ENCODE data around the gene MTREX. TPM values are rescaled to one million over a fixed set of nuclear protein-coding genes. Genes with fewer than 3 reads are reported as not detected.

Gene MTREX
- 44.1 to 63.3 TPM (median 45.3 TPM) in 3 replicates for total RNA-seq
- long read RNA-seq, full-length matches to known transcripts = 69 of 88 reads
- long read RNA-seq, partial matches to known transcripts = 7 of 88 reads
- long read RNA-seq, other reads (novel, unspliced or antisense) = 12 of 88 reads

DNA sequence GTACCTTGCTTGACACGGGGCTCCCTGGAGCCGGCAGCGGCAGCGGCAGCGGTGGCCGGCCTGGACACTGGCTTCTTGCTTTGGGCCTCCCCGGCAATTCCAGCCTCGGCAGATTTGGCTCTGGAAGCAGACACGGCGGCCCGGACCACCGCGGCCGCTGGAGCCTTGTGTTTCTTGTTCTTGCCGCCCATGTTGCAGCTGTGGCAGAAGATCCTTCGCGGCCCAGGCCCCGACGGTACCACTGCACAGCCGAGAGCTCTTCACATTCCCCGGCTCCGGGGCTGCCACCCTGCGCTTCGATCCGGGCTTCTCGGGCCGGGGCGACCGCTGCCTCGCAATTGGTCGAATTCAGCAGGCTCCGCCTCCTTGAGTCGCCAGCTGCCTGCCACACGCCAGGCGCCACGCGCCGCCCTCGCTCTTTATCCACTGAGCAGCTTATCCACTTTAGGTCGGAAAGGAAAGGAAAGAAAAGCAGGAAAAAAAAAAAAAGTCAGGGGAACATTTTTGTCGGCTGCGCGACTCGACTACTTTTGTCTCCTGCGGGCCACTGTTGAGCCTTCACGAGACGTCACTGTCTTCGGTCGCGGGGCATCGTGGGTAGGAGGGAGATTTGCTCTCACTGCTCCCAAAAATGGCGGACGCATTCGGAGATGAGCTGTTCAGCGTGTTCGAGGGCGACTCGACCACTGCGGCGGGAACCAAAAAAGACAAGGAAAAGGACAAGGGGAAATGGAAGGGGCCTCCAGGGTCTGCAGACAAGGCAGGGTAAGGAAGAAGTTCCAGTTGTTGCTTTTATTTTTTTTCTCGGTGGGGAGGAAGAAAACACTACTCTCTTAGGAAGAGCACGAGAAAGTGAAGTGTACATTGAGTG, at the start of gene MTREX, which contains the start of gene DHX29:
MTREX (plus strand) TSS at position 607 of the 871 bp plus-strand sequence; CDS start at position 632, 25 bp downstream.
DHX29 (minus strand) TSS at position 312 of the 871 bp plus-strand sequence; CDS start at position 191, 121 bp downstream.
- no peak within 1 kb of the TSS for H3K4me3 Mint-ChIP-seq (ENCODE audit: unreplicated experiment)
- peaks cover 2% of the 10 kb centered on the region for H3K9me3 Mint-ChIP-seq (ENCODE audit: low read depth)

DNA sequence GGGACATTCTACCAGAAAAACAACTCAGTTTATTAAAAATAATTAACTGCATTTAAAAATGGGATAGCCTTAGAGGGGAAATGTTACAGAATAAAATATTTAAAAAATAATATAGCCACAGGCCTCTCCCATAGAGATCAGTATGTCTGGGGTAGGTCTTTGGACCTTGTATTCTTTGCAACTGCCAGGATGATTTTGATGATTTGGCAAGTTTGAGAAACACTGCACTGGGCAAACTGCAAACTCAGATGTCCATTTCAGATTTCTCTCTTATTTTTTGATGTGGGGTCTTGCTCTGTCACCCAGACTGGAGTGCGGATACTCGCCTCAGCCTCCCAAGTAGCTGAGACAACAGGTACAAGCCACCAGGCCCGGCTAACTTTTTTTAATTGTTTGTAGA, 49.5 kb upstream of the MTREX start:
- TF ChIP-seq CTCF (IDR thresholded peaks at IDR 0.05) = no peak
- H3K27me3 Mint-ChIP-seq (ENCODE audit: low read depth) = no peaks in the 10 kb centered on the region
- no peak overlapping the region for H3K4me3 Mint-ChIP-seq (ENCODE audit: unreplicated experiment)
- no peak for DNase-seq (ENCODE audit: low spot score)
- peaks cover 33% of the 10 kb centered on the region for H3K36me3 Mint-ChIP-seq (ENCODE audit: low read depth)
- no peak overlapping the region for H3K27ac Mint-ChIP-seq (ENCODE audit: unreplicated experiment)
- no peaks in the 10 kb centered on the region for H3K9me3 Mint-ChIP-seq (ENCODE audit: low read depth)
- H3K4me1 Mint-ChIP-seq (ENCODE audit: low read depth) = no peaks in the 10 kb centered on the region

More for the DNA sequence above, at the start of gene MTREX, which contains the start of gene DHX29:
- peak; percentile 96 for DNase-seq (ENCODE audit: low spot score)
- no peak for TF ChIP-seq CTCF (IDR thresholded peaks at IDR 0.05)
- no peaks in the 10 kb centered on the region for H3K27me3 Mint-ChIP-seq (ENCODE audit: low read depth)
- peaks cover 21% of the 10 kb centered on the region for H3K4me1 Mint-ChIP-seq (ENCODE audit: low read depth)
- peaks cover 2% of the 10 kb centered on the region for H3K36me3 Mint-ChIP-seq (ENCODE audit: low read depth)
- H3K27ac Mint-ChIP-seq (ENCODE audit: unreplicated experiment) = no peak within 1 kb of the TSS

DNA sequence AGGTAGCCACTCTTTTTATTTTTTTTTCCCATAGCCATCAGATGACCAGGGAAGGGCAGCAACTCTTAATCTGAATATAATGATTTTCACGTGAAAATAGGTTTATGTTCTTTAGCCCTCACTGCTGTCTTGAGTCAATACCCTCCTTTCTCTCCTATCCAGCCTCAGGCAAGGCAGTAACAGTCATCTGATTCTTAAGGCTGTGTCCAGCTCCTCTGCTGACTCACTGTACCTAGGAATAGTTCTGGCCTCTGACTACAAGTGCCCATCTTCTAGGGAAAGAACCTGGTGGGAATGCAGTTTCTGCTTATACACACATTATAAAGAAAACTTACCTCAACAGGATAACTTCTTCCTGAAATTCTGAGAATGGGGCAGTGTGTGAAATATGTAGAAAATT, 31.0 kb upstream of the MTREX start:
- no peak for TF ChIP-seq CTCF (IDR thresholded peaks at IDR 0.05)
- Mint-ChIP-seq H3K36me3 (ENCODE audit: low read depth) (peaks cover 28% of the 10 kb centered on the region), H3K27me3 (ENCODE audit: low read depth) (no peaks in the 10 kb centered on the region), H3K9me3 (ENCODE audit: low read depth) (no peaks in the 10 kb centered on the region), H3K4me1 (ENCODE audit: low read depth) (peaks cover 12% of the 10 kb centered on the region), H3K4me3 (ENCODE audit: unreplicated experiment) (no peak overlapping the region), H3K27ac (ENCODE audit: unreplicated experiment) (no peak overlapping the region)
- no peak for DNase-seq (ENCODE audit: low spot score)

DNA sequence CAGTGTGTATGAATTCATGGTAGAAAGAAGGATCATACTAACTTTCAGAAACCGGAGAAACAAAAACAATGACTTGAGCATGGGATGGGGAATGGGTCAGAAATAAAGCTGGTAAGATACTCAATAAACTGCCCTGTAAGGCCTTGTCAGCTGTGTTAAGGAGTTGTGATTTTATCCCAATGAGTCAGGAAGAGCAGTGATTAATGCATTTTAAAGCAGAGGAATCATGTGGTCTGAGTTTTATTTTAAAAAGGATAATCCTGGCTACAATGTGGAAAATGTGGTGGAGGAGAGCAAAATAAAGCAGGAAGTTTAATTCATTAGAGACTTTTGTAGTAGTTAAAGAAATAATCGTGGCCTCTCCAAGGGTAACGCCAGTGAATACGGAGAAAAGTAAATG, 29.0 kb upstream of the MTREX start:
- DNase-seq (ENCODE audit: low spot score) = no peak
- Mint-ChIP-seq H3K4me3 (ENCODE audit: unreplicated experiment) (no peak overlapping the region), H3K27me3 (ENCODE audit: low read depth) (no peaks in the 10 kb centered on the region), H3K27ac (ENCODE audit: unreplicated experiment) (peak overlapping the region; percentile 62), H3K4me1 (ENCODE audit: low read depth) (peaks cover 12% of the 10 kb centered on the region), H3K36me3 (ENCODE audit: low read depth) (peaks cover 27% of the 10 kb centered on the region), H3K9me3 (ENCODE audit: low read depth) (no peaks in the 10 kb centered on the region)
- no peak for TF ChIP-seq CTCF (IDR thresholded peaks at IDR 0.05)

DNA sequence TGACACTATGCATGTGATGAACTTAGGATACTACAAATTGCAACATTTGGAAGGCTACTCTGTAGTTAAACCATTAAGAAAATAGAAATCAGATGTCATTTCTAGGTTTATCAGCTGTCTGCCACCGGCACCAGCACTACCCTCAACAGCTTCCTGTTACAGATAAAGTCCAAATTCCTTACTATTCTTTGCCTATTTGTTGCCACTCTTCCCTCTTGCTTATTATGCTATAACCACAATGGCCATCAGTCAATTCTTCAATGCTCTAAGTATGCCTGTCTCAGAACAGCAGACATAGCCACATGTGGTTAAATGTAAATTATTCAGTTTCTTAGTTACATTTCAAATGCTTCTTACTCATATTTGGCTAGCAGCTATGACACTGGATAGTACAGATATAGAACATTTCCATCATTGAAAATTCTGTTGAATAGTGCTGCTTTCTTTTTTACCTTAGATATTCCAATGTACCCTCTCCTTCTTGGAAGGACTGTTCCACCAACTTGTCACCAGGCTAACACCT, 21.3 kb upstream of the MTREX start:
- H3K27ac Mint-ChIP-seq (ENCODE audit: unreplicated experiment) = no peak overlapping the region
- no peak for TF ChIP-seq CTCF (IDR thresholded peaks at IDR 0.05)
- no peak for DNase-seq (ENCODE audit: low spot score)
- H3K36me3 Mint-ChIP-seq (ENCODE audit: low read depth) = peaks cover 28% of the 10 kb centered on the region
- H3K4me1 Mint-ChIP-seq (ENCODE audit: low read depth) = no peaks in the 10 kb centered on the region
- H3K4me3 Mint-ChIP-seq (ENCODE audit: unreplicated experiment) = no peak overlapping the region
- H3K27me3 Mint-ChIP-seq (ENCODE audit: low read depth) = no peaks in the 10 kb centered on the region
- no peaks in the 10 kb centered on the region for H3K9me3 Mint-ChIP-seq (ENCODE audit: low read depth)

Measured in chondrocyte (in vitro differentiated cells).